LNCaP clone FGC (cell line): Measurements from ENCODE around the gene CXXC5.

Experiments
- DNase-seq: peaks from one replicate; pipeline ENCODE4 v3.0.0-alpha.2; 2011; ENCODE audit warnings: low read depth
- H3K4me3 ChIP-seq: 2 replicates; pipeline ENCODE4 v1.5.1; 2011; ENCODE audit warnings: mild to moderate bottlenecking, low read depth, low read length, control low read depth
- CTCF ChIP-seq: IDR thresholded peaks from 2 replicates; pipeline ENCODE4 v1.5.1; 2012; ENCODE audit warnings: mild to moderate bottlenecking; ENCODE audit not compliant: control insufficient read depth, insufficient read depth; ENCODE audit errors: extremely low read depth

The CXXC5 gene

GRCh38 chr5:139638736-139639618 lies 9.2 kb upstream of the CXXC5 start:
- DNase-seq = no peak
- no peak overlapping the region for H3K4me3 ChIP-seq
- no peak for TF ChIP-seq CTCF

- no peak for TF ChIP-seq CTCF
- H3K4me3 ChIP-seq = no peak overlapping the region
- no peak for DNase-seq
These were observed 8.3 kb upstream of the CXXC5 start for GRCh38 chr5:139639619-139640380.

GRCh38 chr5:139640421-139641115 lies 7.6 kb upstream of the CXXC5 start:
- no peak for DNase-seq
- no peak for TF ChIP-seq CTCF
- H3K4me3 ChIP-seq = no peak overlapping the region

- no peak for TF ChIP-seq CTCF
- H3K4me3 ChIP-seq = no peak overlapping the region
- no peak for DNase-seq
These were observed 6.8 kb upstream of the CXXC5 start for GRCh38 chr5:139641116-139642080.

GRCh38 chr5:139642213-139642612 lies 5.9 kb upstream of the CXXC5 start:
- H3K4me3 ChIP-seq = no peak overlapping the region
- DNase-seq = no peak
- TF ChIP-seq CTCF = no peak
